GM23338 (cell line): ENCODE measurements around the gene TSPAN12. TPM values are rescaled to one million over a fixed set of nuclear protein-coding genes. Genes with fewer than 3 reads are reported as not detected.

Experiments
- ATAC-seq: fragments of 200-7000 bp; cut with Tn5 transposase; 3 replicates; pipeline ENCODE4 v1.9.1; 2020
- DNase-seq: peaks from one replicate; pipeline ENCODE4 v3.0.0-alpha.2; 2015; ENCODE audit warnings: low spot score
- H2AFZ ChIP-seq: fragments of 200-600 bp; sonication (generic); 2 replicates; pipeline ENCODE4 v1.8.0; 2016; ENCODE audit warnings: antibody characterized with exemption, mild to moderate bottlenecking, moderate library complexity
- H3F3A ChIP-seq: fragments of 200-600 bp; sonication (generic); replicated peaks from 2 replicates; pipeline ENCODE4 v1.8.0; 2017; ENCODE audit warnings: antibody characterized with exemption, mixed run types, low read depth
- H3K27ac ChIP-seq: fragments of 200-600 bp; sonication (generic); 2 replicates; pipeline ENCODE4 v1.6.1; 2016; ENCODE audit warnings: low read depth
- H3K27me3 ChIP-seq: fragments of 200-600 bp; sonication (generic); 2 replicates; pipeline ENCODE4 v1.8.0; 2016; ENCODE audit warnings: mild to moderate bottlenecking, mixed run types, moderate library complexity; ENCODE audit not compliant: insufficient read depth
- H3K36me3 ChIP-seq: fragments of 200-600 bp; sonication (generic); 2 replicates; pipeline ENCODE4 v1.8.0; 2016; ENCODE audit warnings: mild to moderate bottlenecking; ENCODE audit not compliant: insufficient read depth
- H3K4me1 ChIP-seq: fragments of 200-600 bp; sonication (generic); 2 replicates; pipeline ENCODE4 v1.8.0; 2016; ENCODE audit warnings: mild to moderate bottlenecking, moderate library complexity; ENCODE audit not compliant: insufficient read depth
- H3K4me2 ChIP-seq: fragments of 200-600 bp; sonication (generic); 2 replicates; pipeline ENCODE4 v1.7.1; 2017; ENCODE audit warnings: mixed run types
- H3K4me3 ChIP-seq: fragments of 200-600 bp; sonication (generic); 2 replicates; pipeline ENCODE4 v1.6.1; 2016; ENCODE audit warnings: mixed run types
- H3K79me2 ChIP-seq: fragments of 200-600 bp; sonication (generic); replicated peaks from 2 replicates; pipeline ENCODE4 v1.8.0; 2017; ENCODE audit warnings: mild to moderate bottlenecking; ENCODE audit not compliant: insufficient read depth
- H3K9me2 ChIP-seq: fragments of 200-600 bp; sonication (generic); 2 replicates; pipeline ENCODE4 v1.8.0; 2017; ENCODE audit not compliant: insufficient read depth
- H4K20me1 ChIP-seq: fragments of 200-600 bp; sonication (generic); replicated peaks from 2 replicates; pipeline ENCODE4 v1.8.0; 2017; ENCODE audit warnings: mild to moderate bottlenecking; ENCODE audit not compliant: insufficient read depth
- H3K27ac Mint-ChIP-seq: 2 replicates; pipeline ENCODE4 v1.8.0; 2020; ENCODE audit warnings: inconsistent platforms, mild to moderate bottlenecking, moderate library complexity, mixed read lengths
- H3K27me3 Mint-ChIP-seq: 3 replicates; pipeline ENCODE4 v1.8.0; 2022; ENCODE audit warnings: low read depth, mild to moderate bottlenecking, moderate library complexity, mixed read lengths, inconsistent platforms; ENCODE audit not compliant: insufficient read depth, poor library complexity
- H3K36me3 Mint-ChIP-seq: 3 replicates; pipeline ENCODE4 v1.8.0; 2021; ENCODE audit warnings: low read depth, mild to moderate bottlenecking, inconsistent platforms, moderate library complexity, mixed read lengths
- H3K4me1 Mint-ChIP-seq: 3 replicates; pipeline ENCODE4 v1.8.0; 2020; ENCODE audit warnings: mild to moderate bottlenecking, inconsistent platforms, mixed read lengths
- H3K4me3 Mint-ChIP-seq: 3 replicates; pipeline ENCODE4 v1.8.0; 2021; ENCODE audit warnings: moderate library complexity, mild to moderate bottlenecking, inconsistent platforms, mixed read lengths
- H3K9me3 Mint-ChIP-seq: 3 replicates; pipeline ENCODE4 v1.8.0; 2020; ENCODE audit warnings: moderate library complexity, mild to moderate bottlenecking, inconsistent platforms, mixed read lengths
- CREB1 ChIP-seq: fragments of 250-450 bp; sonication (Bioruptor Pico); IDR thresholded peaks from 2 replicates; pipeline ENCODE4 v1.5.0; 2020; ENCODE audit warnings: low read depth, mild to moderate bottlenecking, moderate library complexity
- ETS1 ChIP-seq: IDR thresholded peaks from 2 replicates; pipeline ENCODE4 v1.6.1; 2016; ENCODE audit warnings: antibody characterized with exemption
- EZH2 ChIP-seq: fragments of 200-600 bp; sonication (generic); IDR thresholded peaks from one replicate; pipeline ENCODE4 v1.8.0; 2017; ENCODE audit warnings: antibody characterized with exemption, mild to moderate bottlenecking, low read depth; ENCODE audit not compliant: unreplicated experiment
- EZH2phosphoT487 ChIP-seq: fragments of 200-600 bp; sonication (generic); IDR thresholded peaks from one replicate; pipeline ENCODE4 v1.8.1; 2018; ENCODE audit warnings: antibody characterized with exemption; ENCODE audit not compliant: unreplicated experiment
- JUNB ChIP-seq: IDR thresholded peaks from one replicate; pipeline ENCODE4 v1.6.1; 2016; ENCODE audit warnings: antibody characterized with exemption; ENCODE audit not compliant: unreplicated experiment
- POLR2AphosphoS5 ChIP-seq: IDR thresholded peaks from 2 replicates; pipeline ENCODE4 v1.6.1; 2016; ENCODE audit warnings: antibody characterized with exemption, low read depth
- REST ChIP-seq: IDR thresholded peaks from one replicate; pipeline ENCODE4 v1.6.1; 2018; ENCODE audit warnings: antibody characterized with exemption; ENCODE audit not compliant: unreplicated experiment
- STAT1 ChIP-seq: IDR thresholded peaks from one replicate; pipeline ENCODE4 v1.6.1; 2016; ENCODE audit warnings: antibody characterized with exemption; ENCODE audit not compliant: unreplicated experiment
- ZNF114 ChIP-seq: fragments of 250-450 bp; sonication (Bioruptor Pico); IDR thresholded peaks from 2 replicates; pipeline ENCODE4 v1.5.0; 2020; ENCODE audit warnings: mild to moderate bottlenecking, moderate library complexity
- ZNF331 ChIP-seq: fragments of 250-450 bp; sonication (Bioruptor Pico); IDR thresholded peaks from 2 replicates; pipeline ENCODE4 v1.5.0; 2020; ENCODE audit warnings: low read depth, mild to moderate bottlenecking, moderate library complexity
- ZNF462 ChIP-seq: fragments of 250-450 bp; sonication (Bioruptor Pico); IDR thresholded peaks from 2 replicates; pipeline ENCODE4 v1.5.0; 2020; ENCODE audit warnings: mild to moderate bottlenecking, moderate library complexity
- polyA plus RNA-seq: library from polyadenylated mRNA; unstranded; fragments of >200 nt; fragmentation: Nextera tagmentation; extraction: Ambion mirVana; gene quantifications from 2 replicates; pipeline ENCODE4 v1.2.1, GENCODE V29; 2016
- total RNA-seq: library from RNA; depleted of rRNA; stranded (reverse); fragments of >200 nt; shearing (Covaris generic); gene quantifications from 2 replicates; pipeline ENCODE4 v1.2.3, GENCODE V29; 2014

Gene TSPAN12
- total and polyA plus RNA-seq, 2 experiments from 2014 or later, result 9.7 to 11.7 TPM

- no peak for TF ChIP-seq ZNF331
These were observed at the start of gene TSPAN12 (continued) for GRCh38 chr7:120857588-120858573.

- Histone ChIP-seq H3K4me1 (no peaks in the 10 kb centered on the region), H3K4me2 (no peak overlapping the region), H3K79me2 (no peaks in the 10 kb centered on the region), H3K4me3 (no peak overlapping the region), H4K20me1 (no peaks in the 10 kb centered on the region), H2AFZ (no peak overlapping the region), H3K36me3 (peaks cover 14% of the 10 kb centered on the region; the same call in 1 of the 2 replicates), H3K27me3 (no peaks in the 10 kb centered on the region), H3K27ac (no peak overlapping the region), H3F3A (no peaks in the 10 kb centered on the region), H3K9me2 (no peaks in the 10 kb centered on the region; the same call in 1 of the 2 replicates)
- Mint-ChIP-seq H3K4me3 (no peak overlapping the region), H3K27ac (no peak overlapping the region), H3K36me3 (peaks cover 39% of the 10 kb centered on the region), H3K9me3 (peaks cover 56% of the 10 kb centered on the region), H3K27me3 (peaks cover 4% of the 10 kb centered on the region), H3K4me1 (no peaks in the 10 kb centered on the region)
- no peak for ATAC-seq
- no peak for DNase-seq
- TF ChIP-seq ETS1 (no peak), EZH2 (no peak), REST (no peak), POLR2AphosphoS5 (no peak), ZNF331 (no peak), STAT1 (no peak), ZNF114 (CRISPR knock-in tag) (no peak), EZH2phosphoT487 (no peak), JUNB (no peak), CREB1 (CRISPR knock-in tag) (no peak), ZNF462 (CRISPR knock-in tag) (no peak)
These were observed 41.0 kb upstream of the TSPAN12 start for GRCh38 chr7:120898715-120899499.
